NCI-H2196 treated with DMSO at 0.1 percent for 48 hours (cell line): ENCODE results near the gene NSDHL.
"Not testable (repeated sequence)": the region's sequence is repeated elsewhere in the genome, so short reads cannot be mapped to it uniquely, and the experiment has no call there.

Experiments used
- DNase-seq: peaks from one replicate; lab custom pipeline; 2025; ENCODE audit not compliant: unreplicated experiment; lab: John Stamatoyannopoulos, UW

The NSDHL gene

GRCh38 chrX:152830312-152831305 is at the start of gene NSDHL, which contains the start of gene CETN2:
Gene NSDHL (plus strand): TSS chrX:152831063. CDS start chrX:152846325, 15,262 bp downstream.
Gene CETN2 (minus strand): TSS chrX:152830757. CDS start chrX:152830710, 47 bp downstream.
- DNase-seq: peak; percentile 83

GRCh38 chrX:152787062-152787461 is 43.8 kb upstream of the NSDHL start:
- not testable (repeated sequence) for DNase-seq

- no peak for DNase-seq
These were observed 31.9 kb upstream of the NSDHL start for GRCh38 chrX:152798945-152799344.

GRCh38 chrX:152806035-152806434 is 24.8 kb upstream of the NSDHL start:
- DNase-seq: no peak

- DNase-seq: no peak
These were observed 20.5 kb upstream of the NSDHL start for GRCh38 chrX:152810403-152810802.

- DNase-seq: no peak
These were observed 17.7 kb upstream of the NSDHL start for GRCh38 chrX:152813206-152813605.

GRCh38 chrX:152814048-152814447 is 16.8 kb upstream of the NSDHL start:
- DNase-seq: no peak

GRCh38 chrX:152817078-152817764 is 13.6 kb upstream of the NSDHL start:
- no peak for DNase-seq

- DNase-seq: no peak
These were observed 12.5 kb upstream of the NSDHL start for GRCh38 chrX:152818356-152818755.

GRCh38 chrX:152819266-152819665 is 11.6 kb upstream of the NSDHL start:
- no peak for DNase-seq

- no peak for DNase-seq
These were observed 11.1 kb upstream of the NSDHL start for GRCh38 chrX:152819732-152820131.

- no peak for DNase-seq
These were observed 9.6 kb upstream of the NSDHL start for GRCh38 chrX:152821145-152821765.

- no peak for DNase-seq
These were observed 8.3 kb upstream of the NSDHL start for GRCh38 chrX:152822383-152823086.

- no peak for DNase-seq
These were observed 7.2 kb upstream of the NSDHL start for GRCh38 chrX:152823657-152824056.

- DNase-seq: no peak
These were observed 6.0 kb upstream of the NSDHL start for GRCh38 chrX:152824841-152825374.

- DNase-seq: no peak
These were observed 528 bp downstream of the NSDHL start for GRCh38 chrX:152831391-152831790.

GRCh38 chrX:152832520-152832919 is 1.7 kb downstream of the NSDHL start:
- DNase-seq: no peak

GRCh38 chrX:152833378-152833777 is 2.5 kb downstream of the NSDHL start:
- no peak for DNase-seq

- not testable (repeated sequence) for DNase-seq
These were observed 4.6 kb downstream of the NSDHL start for GRCh38 chrX:152835470-152835869.

GRCh38 chrX:152842772-152843338 is 12.0 kb downstream of the NSDHL start:
- no peak for DNase-seq
